Activated CD8-positive, alpha-beta memory T cell treated with anti-CD3 and anti-CD28 coated beads, Interleukin-2, amount 50 U/mL, for 1 hour (primary cell): ENCODE measurements around the gene NCBP2.
"Not testable (repeated sequence)": the region's sequence is repeated elsewhere in the genome, so short reads cannot be mapped to it uniquely, and the experiment has no call there.

Source experiments
- DNase-seq: peaks from one replicate; pipeline ENCODE4 v3.0.0-alpha.2; 2020; ENCODE audit errors: extremely low read depth

NCBP2 gene

GRCh38 chr3:196968233-196969133, 26.2 kb upstream of the NCBP2 start, which contains the start of gene PIGZ:
PIGZ (minus strand) TSS chr3:196968833; CDS start chr3:196952031, 16,802 bp downstream.
- no peak for DNase-seq

GRCh38 chr3:196967412-196968232, 25.3 kb upstream of the NCBP2 start:
- DNase-seq, result no peak

- DNase-seq, result no peak
Observed at GRCh38 chr3:196966526-196967401, 24.4 kb upstream of the NCBP2 start.

- DNase-seq, result no peak
Observed at GRCh38 chr3:196965804-196966173, 23.5 kb upstream of the NCBP2 start.

- DNase-seq, result no peak
Observed at GRCh38 chr3:196965112-196965803, 22.9 kb upstream of the NCBP2 start.

GRCh38 chr3:196963631-196963953, 21.3 kb upstream of the NCBP2 start:
- DNase-seq, result no peak

- DNase-seq, result no peak
Observed at GRCh38 chr3:196962930-196963630, 20.8 kb upstream of the NCBP2 start.

GRCh38 chr3:196962108-196962929, 20.0 kb upstream of the NCBP2 start:
- DNase-seq, result no peak

GRCh38 chr3:196954832-196955231, 12.5 kb upstream of the NCBP2 start:
- DNase-seq, result no peak

- DNase-seq, result no peak
Observed at GRCh38 chr3:196951371-196951770, 9.0 kb upstream of the NCBP2 start.

- no peak for DNase-seq
Observed at GRCh38 chr3:196949750-196950149, 7.4 kb upstream of the NCBP2 start.

GRCh38 chr3:196949285-196949619, 6.9 kb upstream of the NCBP2 start:
- DNase-seq, result no peak

GRCh38 chr3:196948442-196949284, 6.3 kb upstream of the NCBP2 start:
- no peak for DNase-seq

- DNase-seq, result no peak
Observed at GRCh38 chr3:196947860-196948441, 5.6 kb upstream of the NCBP2 start.

GRCh38 chr3:196947136-196947859, 5.0 kb upstream of the NCBP2 start:
- DNase-seq, result no peak

- DNase-seq, result not testable (repeated sequence)
Observed at GRCh38 chr3:196944037-196944790, 1.9 kb upstream of the NCBP2 start.

- DNase-seq, result no peak
Observed at GRCh38 chr3:196942915-196943277, 568 bp upstream of the NCBP2 start.
